Skeletal muscle tissue (tissue), 4 donors: ENCODE data around the gene BMI1. TPM values are rescaled to one million over a fixed set of nuclear protein-coding genes. Genes with fewer than 3 reads are reported as not detected.

Source experiments
- H3K27ac ChIP-seq: one replicate; pipeline ENCODE4 v1.7.0; 2013; ENCODE audit warnings: mild to moderate bottlenecking, low read depth, low read length, inconsistent platforms
- H3K27me3 ChIP-seq, 3 donors: one replicate each; pipeline ENCODE4 v1.7.0; 2013; ENCODE audit warnings: low read length in 3 of 3; ENCODE audit not compliant: control insufficient read depth in 3 of 3, insufficient read depth in 3 of 3
- H3K36me3 ChIP-seq, 3 donors: one replicate each; pipeline ENCODE4 v1.7.0; 2013; ENCODE audit warnings: low read length in 3 of 3; ENCODE audit not compliant: control insufficient read depth in 3 of 3, insufficient read depth in 3 of 3
- H3K4me1 ChIP-seq, 3 donors: one replicate each; pipeline ENCODE4 v1.7.0; 2013; ENCODE audit warnings: low read length in 3 of 3, mild to moderate bottlenecking in 3 of 3; ENCODE audit not compliant: control insufficient read depth in 3 of 3, insufficient read depth in 3 of 3
- H3K4me3 ChIP-seq, 3 donors: one replicate each; pipeline ENCODE4 v1.7.0; 2013; ENCODE audit warnings: low read length in 3 of 3
- H3K9ac ChIP-seq, 3 donors: one replicate each; pipeline ENCODE4 v1.7.0; 2013; ENCODE audit warnings: low read length in 3 of 3, mild to moderate bottlenecking in 3 of 3, moderate library complexity in 2 of 3, low read depth in 1 of 3
- H3K9me3 ChIP-seq, 3 donors: one replicate each; pipeline ENCODE4 v1.7.0; 2013; ENCODE audit warnings: low read length in 3 of 3; ENCODE audit not compliant: control insufficient read depth in 3 of 3
- total RNA-seq: library from RNA; depleted of rRNA; stranded (reverse); fragments of >200 nt; gene quantifications from one replicate; pipeline ENCODE4 v1.2.3, GENCODE V29; 2014
- donor health status: Osteomylitis.

Gene BMI1
- total RNA-seq, 1 donor from 2014 or later = 31.3 TPM

- Histone ChIP-seq H3K27me3 (peaks cover 0 to 7% (median 0%) of the 10 kb centered on the region in 3 donors), H3K27ac (peak overlapping the region; percentile 6)
Measured at GRCh38 chr10:22325272-22326144, 4.6 kb downstream of the BMI1 start.

GRCh38 chr10:22326145-22326702 is 5.3 kb downstream of the BMI1 start:
- peak overlapping the region in 1 of 3 donors; percentile 60 for H3K4me3 ChIP-seq
- H3K4me1 ChIP-seq = peaks cover 14 to 30% (median 16%) of the 10 kb centered on the region in 3 donors
- H3K9ac ChIP-seq = peak overlapping the region in 2 of 3 donors; percentile 11 to 57
- no peaks in the 10 kb centered on the region for H3K9me3 ChIP-seq
- H3K27ac ChIP-seq = peak overlapping the region; percentile 6
- H3K27me3 ChIP-seq = peaks cover 0 to 7% (median 0%) of the 10 kb centered on the region in 3 donors
- H3K36me3 ChIP-seq = peaks cover 8 to 25% (median 24%) of the 10 kb centered on the region in 3 donors

More at GRCh38 chr10:22325272-22326144, 4.6 kb downstream of the BMI1 start:
- Histone ChIP-seq H3K9ac (peak overlapping the region; percentile 48 to 57 (median 52)), H3K9me3 (no peaks in the 10 kb centered on the region), H3K36me3 (peaks cover 8 to 25% (median 24%) of the 10 kb centered on the region in 3 donors), H3K4me3 (peak overlapping the region; percentile 57 to 74 (median 67)), H3K4me1 (peaks cover 14 to 30% (median 16%) of the 10 kb centered on the region in 3 donors)

GRCh38 chr10:22329150-22329549 is 8.3 kb downstream of the BMI1 start:
- no peak overlapping the region for H3K9ac ChIP-seq
- no peaks in the 10 kb centered on the region for H3K9me3 ChIP-seq
- peaks cover 4 to 10% (median 5%) of the 10 kb centered on the region in 3 donors for H3K27me3 ChIP-seq
- H3K36me3 ChIP-seq = peaks cover 8 to 25% (median 24%) of the 10 kb centered on the region in 3 donors
- H3K4me1 ChIP-seq = peaks cover 0 to 10% (median 5%) of the 10 kb centered on the region in 3 donors
- H3K27ac ChIP-seq = no peak overlapping the region
- H3K4me3 ChIP-seq = no peak overlapping the region

GRCh38 chr10:22332116-22332692 is 11.3 kb downstream of the BMI1 start:
- Histone ChIP-seq H3K27me3 (peaks cover 35 to 41% (median 36%) of the 10 kb centered on the region in 3 donors), H3K27ac (no peak overlapping the region), H3K9me3 (no peaks in the 10 kb centered on the region), H3K4me3 (no peak overlapping the region), H3K9ac (no peak overlapping the region), H3K36me3 (peaks cover 8 to 18% (median 17%) of the 10 kb centered on the region in 3 donors), H3K4me1 (peaks cover 15 to 20% (median 19%) of the 10 kb centered on the region in 3 donors)

GRCh38 chr10:22333167-22333974 is 12.5 kb downstream of the BMI1 start:
- peaks cover 0 to 3% (median 0%) of the 10 kb centered on the region in 3 donors for H3K9me3 ChIP-seq
- no peak overlapping the region for H3K9ac ChIP-seq
- peaks cover 8 to 17% (median 16%) of the 10 kb centered on the region in 3 donors for H3K36me3 ChIP-seq
- H3K27ac ChIP-seq = no peak overlapping the region
- no peak overlapping the region for H3K4me3 ChIP-seq
- H3K4me1 ChIP-seq = peaks cover 15 to 20% (median 19%) of the 10 kb centered on the region in 3 donors
- peaks cover 47 to 52% (median 47%) of the 10 kb centered on the region in 3 donors for H3K27me3 ChIP-seq

GRCh38 chr10:22333975-22334282 is 13.0 kb downstream of the BMI1 start:
- Histone ChIP-seq H3K36me3 (peaks cover 8 to 14% (median 12%) of the 10 kb centered on the region in 3 donors), H3K4me3 (no peak overlapping the region), H3K27me3 (peaks cover 52 to 58% (median 53%) of the 10 kb centered on the region in 3 donors), H3K9me3 (peaks cover 0 to 3% (median 0%) of the 10 kb centered on the region in 3 donors), H3K4me1 (peaks cover 15 to 20% (median 19%) of the 10 kb centered on the region in 3 donors), H3K27ac (no peak overlapping the region), H3K9ac (no peak overlapping the region)

- peaks cover 15 to 20% (median 19%) of the 10 kb centered on the region in 3 donors for H3K4me1 ChIP-seq
- H3K27ac ChIP-seq = no peak overlapping the region
- peaks cover 55 to 64% (median 60%) of the 10 kb centered on the region in 3 donors for H3K27me3 ChIP-seq
- peak overlapping the region in 2 of 3 donors; percentile 60 to 70 for H3K9ac ChIP-seq
- peaks cover 0 to 3% (median 0%) of the 10 kb centered on the region in 3 donors for H3K9me3 ChIP-seq
- H3K36me3 ChIP-seq = peaks cover 1 to 7% (median 6%) of the 10 kb centered on the region in 3 donors
- peak overlapping the region; percentile 72 to 75 (median 73) for H3K4me3 ChIP-seq
Measured at GRCh38 chr10:22334414-22335172, 13.7 kb downstream of the BMI1 start.

- H3K27ac ChIP-seq = no peak overlapping the region
- peak overlapping the region; percentile 72 to 75 (median 73) for H3K4me3 ChIP-seq
- peak overlapping the region; percentile 27 to 70 (median 60) for H3K9ac ChIP-seq
- peaks cover 55 to 68% (median 60%) of the 10 kb centered on the region in 3 donors for H3K27me3 ChIP-seq
- peaks cover 0 to 3% (median 0%) of the 10 kb centered on the region in 3 donors for H3K9me3 ChIP-seq
- no peaks in the 10 kb centered on the region for H3K36me3 ChIP-seq
- peaks cover 19 to 24% (median 24%) of the 10 kb centered on the region in 3 donors for H3K4me1 ChIP-seq
Measured at GRCh38 chr10:22335173-22335933, 14.5 kb downstream of the BMI1 start.
